Heart left ventricle (tissue), 13 donors: ENCODE data around the gene CAST.

ENCODE experiments used
- CTCF ChIP-seq, 12 donors: fragments of 200-600 bp; sonication (generic) in 4 of 12; IDR thresholded peaks; one replicate each; pipeline versions ENCODE4 v1.5.0 to v1.8.0; 2018 to 2022; ENCODE audit warnings: antibody characterized with exemption in 12 of 12, mild to moderate bottlenecking in 5 of 12
- POLR2A ChIP-seq, 2 donors: fragments of 450-650 bp; IDR thresholded peaks; one replicate each; pipeline ENCODE4 v1.6.1; 2017; ENCODE audit warnings: antibody characterized with exemption in 2 of 2, mild to moderate bottlenecking in 2 of 2, moderate library complexity in 2 of 2
- donor health status: ischemic (EF 13 %, LVEDD 7.1; RV severe dilation, severe dysfunction).
- donor health status: DM: no; HTN: yes; CAD: no.
- donor health status: DM: no; HTN: no; CAD: no.
- donor health status: ischemic (EF 25% LVEDD 6.9; RV normal size, moderate dysfunction).
- donor health status: ischemic (EF 25% LVEDD 5.7; RV mildly dilated, moderate dysfunction).
- donor health status: ischemic (EF 35%, LVEDD 5.7; RV mildly dilated, moderate dysfunction).
- donor health status: nonischemic (EF 11% LVEDD 7.7; RV severe dilation, severe dysfunction).
- donor health status: DM: yes; HTN: yes; CAD: no.
- donor health status: PGD.
- donor health status: ischemic (EF 29% LVEDD 5.4; RV normal size, mild dysfunction).
- donor health status: nonischemic (EF 23%, LVEDD 6.1; RV moderate dilation, normal function).

- TF ChIP-seq CTCF (IDR thresholded peaks at IDR 0.05), result no peak
- TF ChIP-seq POLR2A (IDR thresholded peaks at IDR 0.05), result no peak
These were observed 127.7 kb downstream of the CAST start for GRCh38 chr5:96789794-96790330.
